22Rv1 (cell line): Measurements from ENCODE around the gene LHX1.

Experiments used
- H3K27ac ChIP-seq: fragments of 450-650 bp; 2 replicates; pipeline ENCODE4 v1.5.1; 2017
- CTCF ChIP-seq: fragments of 450-650 bp; IDR thresholded peaks from 2 replicates; pipeline ENCODE4 v1.5.1; 2017; ENCODE audit warnings: mild to moderate bottlenecking
- ZFX ChIP-seq: fragments of 450-650 bp; IDR thresholded peaks from 2 replicates; pipeline ENCODE4 v1.6.1; 2017; ENCODE audit warnings: antibody characterized with exemption, borderline replicate concordance

LHX1 gene

GRCh38 chr17:36977066-36977465 lies 39.8 kb downstream of the LHX1 start:
- no peak overlapping the region for H3K27ac ChIP-seq

GRCh38 chr17:36977568-36977967 lies 40.3 kb downstream of the LHX1 start:
- H3K27ac ChIP-seq: no peak overlapping the region
- TF ChIP-seq CTCF (no peak), ZFX (no peak)

More at GRCh38 chr17:36977066-36977465, 39.8 kb downstream of the LHX1 start:
- TF ChIP-seq ZFX: no peak
- TF ChIP-seq CTCF: no peak

- TF ChIP-seq CTCF: no peak
- no peak for TF ChIP-seq ZFX
- peak overlapping the region; percentile 56 for H3K27ac ChIP-seq
Measured at GRCh38 chr17:36978810-36979564, 41.7 kb downstream of the LHX1 start.

GRCh38 chr17:36979565-36979941 lies 42.3 kb downstream of the LHX1 start:
- peak overlapping the region; percentile 56 for H3K27ac ChIP-seq
- TF ChIP-seq ZFX (no peak), CTCF (no peak)

- H3K27ac ChIP-seq: peak overlapping the region; percentile 56
Measured at GRCh38 chr17:36980280-36980761, 43.0 kb downstream of the LHX1 start.

GRCh38 chr17:36983618-36984017 lies 46.3 kb downstream of the LHX1 start:
- TF ChIP-seq ZFX (no peak), CTCF (no peak)

More at GRCh38 chr17:36980280-36980761, 43.0 kb downstream of the LHX1 start:
- TF ChIP-seq ZFX (no peak), CTCF (no peak)

GRCh38 chr17:36989173-36989572 lies 51.9 kb downstream of the LHX1 start:
- TF ChIP-seq ZFX: no peak
- no peak for TF ChIP-seq CTCF
- H3K27ac ChIP-seq: no peak overlapping the region

More at GRCh38 chr17:36983618-36984017, 46.3 kb downstream of the LHX1 start:
- no peak overlapping the region for H3K27ac ChIP-seq
